NCI-H146 treated with DMSO at 0.1 percent for 48 hours (cell line): Measurements from ENCODE around the gene AVEN.
"Not testable (repeated sequence)": the region's sequence is repeated elsewhere in the genome, so short reads cannot be mapped to it uniquely, and the experiment has no call there.

Experiments
- DNase-seq: peaks from one replicate; lab custom pipeline; 2025; ENCODE audit not compliant: unreplicated experiment; lab: John Stamatoyannopoulos, UW

Gene AVEN

GRCh38 chr15:34043391-34043790 lies 4.4 kb upstream of the AVEN start:
- DNase-seq, result no peak

- no peak for DNase-seq
Observed at GRCh38 chr15:34039790-34040113, 748 bp upstream of the AVEN start.

- DNase-seq, result peak; percentile 29
Observed at GRCh38 chr15:34038023-34038870, 757 bp downstream of the AVEN start.

- no peak for DNase-seq
Observed at GRCh38 chr15:34031987-34032760, 6.8 kb downstream of the AVEN start.

- DNase-seq, result no peak
Observed at GRCh38 chr15:34027606-34028005, 11.4 kb downstream of the AVEN start.

GRCh38 chr15:34025252-34025651 lies 13.8 kb downstream of the AVEN start:
- DNase-seq, result no peak

- DNase-seq, result no peak
Observed at GRCh38 chr15:34023907-34024306, 15.1 kb downstream of the AVEN start.

- DNase-seq, result no peak
Observed at GRCh38 chr15:34019369-34019990, 19.5 kb downstream of the AVEN start.

- DNase-seq, result not testable (repeated sequence)
Observed at GRCh38 chr15:34018738-34019137, 20.3 kb downstream of the AVEN start.

GRCh38 chr15:34018021-34018645 lies 20.9 kb downstream of the AVEN start:
- no peak for DNase-seq

GRCh38 chr15:34014556-34014955 lies 24.4 kb downstream of the AVEN start:
- no peak for DNase-seq

GRCh38 chr15:34013746-34014145 lies 25.3 kb downstream of the AVEN start:
- no peak for DNase-seq

GRCh38 chr15:34012461-34013028 lies 26.5 kb downstream of the AVEN start:
- DNase-seq, result no peak

GRCh38 chr15:34011481-34011880 lies 27.5 kb downstream of the AVEN start:
- DNase-seq, result no peak

- no peak for DNase-seq
Observed at GRCh38 chr15:34010921-34011320, 28.1 kb downstream of the AVEN start.

GRCh38 chr15:34009656-34010055 lies 29.3 kb downstream of the AVEN start:
- no peak for DNase-seq

- DNase-seq, result no peak
Observed at GRCh38 chr15:34006381-34006780, 32.6 kb downstream of the AVEN start.

GRCh38 chr15:34001536-34001935 lies 37.5 kb downstream of the AVEN start:
- DNase-seq, result no peak

- not testable (repeated sequence) for DNase-seq
Observed at GRCh38 chr15:33995666-33996065, 43.3 kb downstream of the AVEN start.

- DNase-seq, result no peak
Observed at GRCh38 chr15:33994005-33994615, 44.9 kb downstream of the AVEN start.

GRCh38 chr15:33988384-33988783 lies 50.6 kb downstream of the AVEN start:
- no peak for DNase-seq
